ENCODE results near the gene KCTD20.
"Not testable (repeated sequence)": the region's sequence is repeated elsewhere in the genome, so short reads cannot be mapped to it uniquely, and the experiment has no call there.

KCTD20 gene

GRCh38 chr6:36469946-36470345 lies 27.1 kb downstream of the KCTD20 start (continued):
- TF ChIP-seq ZNF660 (tag by site-specific recombination; IDR thresholded peaks at IDR 0.05) (no peak), ZNF510 (tag by site-specific recombination; IDR thresholded peaks at IDR 0.05; ENCODE audit: insufficient replicate concordance) (no peak), ZNF341 (tag by site-specific recombination; IDR thresholded peaks at IDR 0.05; ENCODE audit: low read depth) (no peak), BCL11B (tag by site-specific recombination; IDR thresholded peaks at IDR 0.05; ENCODE audit: low read depth) (no peak)

GRCh38 chr6:36478051-36478526 lies 35.3 kb downstream of the KCTD20 start:
- Histone ChIP-seq H3K36me3 (ENCODE audit: control insufficient read depth in 2 of 2, insufficient read depth in 1 of 2, low read length in 2 of 2) (peaks cover 35 to 40% of the 10 kb centered on the region in 2 experiments), H3K9me3 (ENCODE audit: control insufficient read depth, insufficient read depth, low read depth, low read length) (no peaks in the 10 kb centered on the region), H3K27ac (ENCODE audit: extremely low read depth, low read depth, low read length) (no peak overlapping the region), H3K4me3 (ENCODE audit: low read depth, low read length) (no peak overlapping the region), H3K4me1 (ENCODE audit: control insufficient read depth, insufficient read depth, low read length) (no peaks in the 10 kb centered on the region)
- ChIA-PET CTCF (no interaction called here), POLR2A (interaction anchor here (0.6 to 1.4 kb wide), 4 partner anchors 9 to 101 kb away, joined by 3 to 6 read pairs (median 3); no protein-coding TSS in a partner anchor)
- TF ChIP-seq ZNF354C (tag by site-specific recombination; IDR thresholded peaks at IDR 0.05; ENCODE audit: borderline replicate concordance, low read depth) (no peak), ZNF155 (tag by site-specific recombination; IDR thresholded peaks at IDR 0.05) (no peak)

- H3K36me3 ChIP-seq (ENCODE audit: control insufficient read depth in 2 of 2, insufficient read depth in 1 of 2, low read length in 2 of 2) = peaks cover 40 to 43% of the 10 kb centered on the region in 2 experiments
- POLR2A ChIA-PET = interaction anchor here (0.8 kb wide), 1 partner anchor 38 kb away, joined by 3 read pairs; no protein-coding TSS in a partner anchor
- no peaks in the 10 kb centered on the region for H3K4me1 ChIP-seq (ENCODE audit: control insufficient read depth, insufficient read depth, low read length)
- TF ChIP-seq ZNF549 (tag by site-specific recombination; IDR thresholded peaks at IDR 0.05) (no peak), ZNF621 (tag by site-specific recombination; IDR thresholded peaks at IDR 0.05) (no peak), ZNF514 (tag by site-specific recombination; IDR thresholded peaks at IDR 0.05) (no peak), ZNF423 (tag by site-specific recombination; IDR thresholded peaks at IDR 0.05) (no peak), ZNF354C (tag by site-specific recombination; IDR thresholded peaks at IDR 0.05; ENCODE audit: borderline replicate concordance, low read depth) (no peak), RBAK (tag by site-specific recombination; IDR thresholded peaks at IDR 0.05) (no peak), KLF1 (tag by site-specific recombination; IDR thresholded peaks at IDR 0.05) (no peak)
- no peaks in the 10 kb centered on the region for H3K9me3 ChIP-seq (ENCODE audit: control insufficient read depth, insufficient read depth, low read depth, low read length)
- H3K4me3 ChIP-seq (ENCODE audit: low read depth, low read length) = no peak overlapping the region
- H3K27ac ChIP-seq (ENCODE audit: extremely low read depth, low read depth, low read length) = no peak overlapping the region
- CTCF ChIA-PET = interaction anchor here (0.6 to 0.9 kb wide), 2 partner anchors 35 to 105 kb away, joined by 3 read pairs; no protein-coding TSS in a partner anchor
Observed at GRCh38 chr6:36479256-36479655, 36.5 kb downstream of the KCTD20 start.

GRCh38 chr6:36483326-36483725 lies 40.5 kb downstream of the KCTD20 start:
- H3K4me3 ChIP-seq (ENCODE audit: low read depth, low read length); CTCF ChIA-PET; H3K9me3 ChIP-seq (ENCODE audit: control insufficient read depth, insufficient read depth, low read depth, low read length); H3K4me1 ChIP-seq (ENCODE audit: control insufficient read depth, insufficient read depth, low read length); H3K27ac ChIP-seq (ENCODE audit: extremely low read depth, low read depth, low read length): not testable (repeated sequence)
- POLR2A ChIA-PET = interaction anchor here (0.6 kb wide), 1 partner anchor 11 kb away, joined by 4 read pairs; no protein-coding TSS in a partner anchor
- peaks cover 57 to 72% of the 10 kb centered on the region in 2 experiments for H3K36me3 ChIP-seq (ENCODE audit: control insufficient read depth in 2 of 2, insufficient read depth in 1 of 2, low read length in 2 of 2)

- Histone ChIP-seq H3K36me3 (ENCODE audit: control insufficient read depth in 2 of 2, insufficient read depth in 1 of 2, low read length in 2 of 2) (peaks cover 54 to 74% of the 10 kb centered on the region in 2 experiments), H3K27ac (ENCODE audit: extremely low read depth, low read depth, low read length) (no peak overlapping the region), H3K9me3 (ENCODE audit: control insufficient read depth, insufficient read depth, low read depth, low read length) (no peaks in the 10 kb centered on the region), H3K4me3 (ENCODE audit: low read depth, low read length) (no peak overlapping the region), H3K4me1 (ENCODE audit: control insufficient read depth, insufficient read depth, low read length) (no peaks in the 10 kb centered on the region)
- ChIA-PET POLR2A (no interaction called here), CTCF (interaction anchor here (0.6 to 1.1 kb wide), 3 partner anchors 23 to 61 kb away, joined by 3 to 5 read pairs (median 3); no protein-coding TSS in a partner anchor)
- TF ChIP-seq ZNF624 (tag by site-specific recombination; IDR thresholded peaks at IDR 0.05) = no peak
Observed at GRCh38 chr6:36484736-36485135, 41.9 kb downstream of the KCTD20 start.

GRCh38 chr6:36487698-36488097 lies 44.9 kb downstream of the KCTD20 start:
- Histone ChIP-seq H3K27ac (ENCODE audit: extremely low read depth, low read depth, low read length) (no peak overlapping the region), H3K4me1 (ENCODE audit: control insufficient read depth, insufficient read depth, low read length) (no peaks in the 10 kb centered on the region), H3K9me3 (ENCODE audit: control insufficient read depth, insufficient read depth, low read depth, low read length) (no peaks in the 10 kb centered on the region), H3K36me3 (ENCODE audit: control insufficient read depth in 2 of 2, insufficient read depth in 1 of 2, low read length in 2 of 2) (peaks cover 32 to 58% of the 10 kb centered on the region in 2 experiments), H3K4me3 (ENCODE audit: low read depth, low read length) (no peak overlapping the region)
- ChIA-PET CTCF (interaction anchor here (0.6 kb wide), 1 partner anchor 181 kb away, joined by 4 read pairs; no protein-coding TSS in a partner anchor), POLR2A (no interaction called here)
- no peak for TF ChIP-seq HIC1 (tag by site-specific recombination; IDR thresholded peaks at IDR 0.05)
- no peak for TF ChIP-seq ZNF600 (tag by site-specific recombination; IDR thresholded peaks at IDR 0.05)
- TF ChIP-seq ZNF362 (tag by site-specific recombination; IDR thresholded peaks at IDR 0.05) = no peak
- TF ChIP-seq ZNF2 (tag by site-specific recombination; IDR thresholded peaks at IDR 0.05) = no peak
